ENCODE data around the gene ARID1A. TPM values are rescaled to one million over a fixed set of nuclear protein-coding genes. Genes with fewer than 3 reads are reported as not detected.
"Not testable (repeated sequence)": the region's sequence is repeated elsewhere in the genome, so short reads cannot be mapped to it uniquely, and the experiment has no call there.

ARID1A gene
- total RNA-seq: 10 to 100 TPM; 42.9 to 74.2 (median 50.1) TPM
- 10 to 100 TPM in 2 of 3 donors, 1 to 10 TPM in 1; 9.9 to 10.8 (median 10.4) TPM for polyA plus RNA-seq
- long read RNA-seq, donor 1, transcript ARID1A-217 (1 exons, 3,046 nt): major isoform, 18 of 25 reads
- long read RNA-seq, donor 1, partial matches to known transcripts: 7 of 25 reads
- long read RNA-seq, donor 1, other reads (novel, unspliced or antisense): 0 of 25 reads
- long read RNA-seq, donor 2, transcript ARID1A-217 (1 exons, 3,046 nt): major isoform, 25 of 43 reads
- long read RNA-seq, donor 2, partial matches to known transcripts: 18 of 43 reads
- long read RNA-seq, donor 2, other reads (novel, unspliced or antisense): 0 of 43 reads
- long read RNA-seq, donor 3, transcript ARID1A-217 (1 exons, 3,046 nt): major isoform, 19 of 26 reads
- long read RNA-seq, donor 3, partial matches to known transcripts: 5 of 26 reads
- long read RNA-seq, donor 3, other reads (novel, unspliced or antisense): 0 of 26 reads
- long read RNA-seq, donor 4, partial matches to known transcripts: 0 of 1 reads
- long read RNA-seq, donor 4, other reads (novel, unspliced or antisense): 0 of 1 reads
- long read RNA-seq, donor 5, transcript ARID1A-217 (1 exons, 3,046 nt): major isoform, 60 of 96 reads
- long read RNA-seq, donor 5, partial matches to known transcripts: 34 of 96 reads
- long read RNA-seq, donor 5, other reads (novel, unspliced or antisense): 0 of 96 reads
- long read RNA-seq, donor 6: 0 reads
- long read RNA-seq, donor 7, transcript ARID1A-217 (1 exons, 3,046 nt): major isoform, 26 of 79 reads
- long read RNA-seq, donor 7, partial matches to known transcripts: 53 of 79 reads
- long read RNA-seq, donor 7, other reads (novel, unspliced or antisense): 0 of 79 reads
- long read RNA-seq, donor 8, transcript ARID1A-217 (1 exons, 3,046 nt): major isoform, 27 of 63 reads
- long read RNA-seq, donor 8, partial matches to known transcripts: 28 of 63 reads
- long read RNA-seq, donor 8, other reads (novel, unspliced or antisense): 7 of 63 reads
- long read RNA-seq, donor 9, transcript ARID1A-217 (1 exons, 3,046 nt): major isoform, 46 of 78 reads
- long read RNA-seq, donor 9, partial matches to known transcripts: 32 of 78 reads
- long read RNA-seq, donor 9, other reads (novel, unspliced or antisense): 0 of 78 reads
- long read RNA-seq, donor 10, transcript ARID1A-217 (1 exons, 3,046 nt): major isoform, 10 of 11 reads
- long read RNA-seq, donor 10, partial matches to known transcripts: 0 of 11 reads
- long read RNA-seq, donor 10, other reads (novel, unspliced or antisense): 0 of 11 reads

DNA sequence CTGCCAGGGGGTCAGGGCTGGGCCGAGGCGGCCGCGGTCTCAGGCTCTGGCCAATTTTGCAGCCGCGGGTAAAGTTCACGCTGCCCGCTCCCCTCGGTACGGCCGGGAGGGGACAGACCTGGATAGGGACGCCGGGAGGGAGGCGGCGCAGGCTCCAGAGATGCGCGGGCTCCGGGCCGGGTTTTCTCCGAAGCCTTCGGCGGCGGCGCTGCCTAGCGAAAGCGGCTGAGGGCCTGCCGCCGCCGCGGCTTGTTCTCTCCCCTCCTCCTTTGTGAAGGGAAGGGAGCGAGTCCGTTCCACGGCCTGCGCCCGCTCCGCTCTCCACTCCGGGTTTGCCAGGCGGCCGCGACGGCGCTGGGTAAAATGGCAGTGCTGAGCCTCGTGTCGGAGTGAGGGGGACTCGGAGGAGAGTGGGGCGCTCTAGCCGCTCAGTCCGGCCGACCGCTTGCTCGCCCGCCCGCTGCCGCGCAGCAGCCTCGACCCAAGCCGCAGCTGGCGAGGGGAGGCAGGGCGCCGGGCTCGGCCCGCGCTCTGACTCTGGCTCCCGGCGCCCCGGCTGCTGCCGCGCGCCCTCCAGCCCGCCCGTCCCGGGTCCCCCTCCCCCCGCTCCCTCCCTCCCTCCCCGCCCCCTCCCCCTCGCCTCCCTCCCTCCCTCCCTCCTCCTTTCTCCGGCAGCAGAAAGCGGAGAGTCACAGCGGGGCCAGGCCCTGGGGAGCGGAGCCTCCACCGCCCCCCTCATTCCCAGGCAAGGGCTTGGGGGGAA, at the start of gene ARID1A:
Gene ARID1A, plus strand, starts transcription at position 660 of the 763 bp plus-strand sequence. CDS start 389 bp downstream, outside the sequence.
- TF ChIP-seq, protein P1, sequence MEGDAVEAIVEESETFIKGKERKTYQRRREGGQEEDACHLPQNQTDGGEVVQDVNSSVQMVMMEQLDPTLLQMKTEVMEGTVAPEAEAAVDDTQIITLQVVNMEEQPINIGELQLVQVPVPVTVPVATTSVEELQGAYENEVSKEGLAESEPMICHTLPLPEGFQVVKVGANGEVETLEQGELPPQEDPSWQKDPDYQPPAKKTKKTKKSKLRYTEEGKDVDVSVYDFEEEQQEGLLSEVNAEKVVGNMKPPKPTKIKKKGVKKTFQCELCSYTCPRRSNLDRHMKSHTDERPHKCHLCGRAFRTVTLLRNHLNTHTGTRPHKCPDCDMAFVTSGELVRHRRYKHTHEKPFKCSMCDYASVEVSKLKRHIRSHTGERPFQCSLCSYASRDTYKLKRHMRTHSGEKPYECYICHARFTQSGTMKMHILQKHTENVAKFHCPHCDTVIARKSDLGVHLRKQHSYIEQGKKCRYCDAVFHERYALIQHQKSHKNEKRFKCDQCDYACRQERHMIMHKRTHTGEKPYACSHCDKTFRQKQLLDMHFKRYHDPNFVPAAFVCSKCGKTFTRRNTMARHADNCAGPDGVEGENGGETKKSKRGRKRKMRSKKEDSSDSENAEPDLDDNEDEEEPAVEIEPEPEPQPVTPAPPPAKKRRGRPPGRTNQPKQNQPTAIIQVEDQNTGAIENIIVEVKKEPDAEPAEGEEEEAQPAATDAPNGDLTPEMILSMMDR (IDR thresholded peaks at IDR 0.05): peak in 2 of 7 experiments; percentile 14 to 19
- TF ChIP-seq EP300 (IDR thresholded peaks at IDR 0.05): peak; percentile 49
- no peak for TF ChIP-seq POLR2A (IDR thresholded peaks at IDR 0.05)
- TF ChIP-seq POLR2AphosphoS5 (IDR thresholded peaks at IDR 0.05): peak; percentile 88 to 97 (median 89)
- Histone ChIP-seq H3K4me1 (peaks cover 54 to 70% (median 63%) of the 10 kb centered on the region in 4 donors), H3K27ac (peak within 1 kb of the TSS; percentile 96 to 100 (median 98)), H3K4me3 (peak within 1 kb of the TSS; percentile 88 to 98 (median 91)), H3K27me3 (no peaks in the 10 kb centered on the region), H3K36me3 (no peaks in the 10 kb centered on the region), H3K9me3 (no peaks in the 10 kb centered on the region)
- intact Hi-C loops (cut with DNase I; ENCODE audit: low total_unique reads): no loop called here
- peak; percentile 96 to 99 for DNase-seq
- 0 to 1% (median 0%) methylated on average over 5 to 76 of the region's 80 CpGs for WGBS, 5 donors

DNA sequence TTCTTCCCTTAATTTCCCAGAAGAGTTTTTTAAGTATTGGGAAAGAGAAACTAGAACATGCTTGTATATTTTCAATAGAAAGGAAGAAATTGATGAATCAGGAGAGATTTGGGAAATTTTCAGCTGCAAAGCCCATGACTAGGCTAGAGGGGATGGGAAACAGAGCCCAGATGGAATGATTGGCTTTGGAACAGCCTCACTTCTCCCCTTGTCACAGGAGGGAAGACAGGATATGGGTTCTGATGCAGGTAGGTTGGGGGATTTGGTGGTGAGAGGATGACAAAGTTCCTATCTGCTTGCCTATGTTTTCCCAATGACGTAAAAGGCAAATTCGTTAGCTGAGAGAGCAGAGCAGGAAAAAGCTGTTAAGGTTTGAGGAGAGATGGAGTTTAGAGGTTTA, 31.0 kb upstream of the ARID1A start:
- no peaks in the 10 kb centered on the region for H3K36me3 ChIP-seq
- no peaks in the 10 kb centered on the region for H3K27me3 ChIP-seq
- TF ChIP-seq POLR2AphosphoS5 (IDR thresholded peaks at IDR 0.05) (no peak), POLR2A (IDR thresholded peaks at IDR 0.05) (no peak), EP300 (IDR thresholded peaks at IDR 0.05) (no peak)
- TF ChIP-seq, protein P1 (IDR thresholded peaks at IDR 0.05): no peak
- intact Hi-C loops (cut with DNase I; ENCODE audit: low total_unique reads): no loop called here
- no peaks in the 10 kb centered on the region for H3K4me1 ChIP-seq
- H3K4me3 ChIP-seq: no peak overlapping the region
- 68 to 80% (median 73%) methylated on average over 2 of the region's 2 CpGs for WGBS, 5 donors
- DNase-seq: no peak
- no peaks in the 10 kb centered on the region for H3K9me3 ChIP-seq
- H3K27ac ChIP-seq: no peak overlapping the region

DNA sequence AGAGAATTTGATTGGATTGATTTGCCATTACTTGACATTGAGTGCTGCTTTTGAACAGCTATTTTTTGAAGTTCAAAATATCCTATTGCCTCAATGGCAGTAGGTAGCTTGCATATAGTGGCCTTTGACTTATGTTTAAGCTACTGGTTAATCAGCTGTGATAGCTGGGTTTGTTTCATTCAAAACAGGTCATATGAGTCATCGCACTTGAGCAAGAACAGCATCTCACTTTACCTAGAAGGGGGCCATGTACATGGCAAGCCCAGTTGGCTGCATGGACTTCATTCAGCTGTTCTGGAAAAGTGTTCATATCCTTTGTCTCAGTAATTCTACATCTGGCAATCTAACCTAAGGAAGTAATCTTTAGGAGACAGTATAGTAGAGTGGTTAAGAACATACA, 29.0 kb upstream of the ARID1A start:
- intact Hi-C loops (cut with DNase I; ENCODE audit: low total_unique reads): no loop called here
- Histone ChIP-seq H3K27me3 (no peaks in the 10 kb centered on the region), H3K4me3 (no peak overlapping the region), H3K36me3 (no peaks in the 10 kb centered on the region), H3K27ac (no peak overlapping the region), H3K4me1 (no peaks in the 10 kb centered on the region), H3K9me3 (no peaks in the 10 kb centered on the region)
- 66 to 83% (median 76%) methylated on average over 1 of the region's 1 CpG for WGBS, 5 donors
- no peak for DNase-seq
- TF ChIP-seq, protein P1 (IDR thresholded peaks at IDR 0.05): no peak
- TF ChIP-seq POLR2A (IDR thresholded peaks at IDR 0.05) (no peak), EP300 (IDR thresholded peaks at IDR 0.05) (no peak), POLR2AphosphoS5 (IDR thresholded peaks at IDR 0.05) (no peak)

DNA sequence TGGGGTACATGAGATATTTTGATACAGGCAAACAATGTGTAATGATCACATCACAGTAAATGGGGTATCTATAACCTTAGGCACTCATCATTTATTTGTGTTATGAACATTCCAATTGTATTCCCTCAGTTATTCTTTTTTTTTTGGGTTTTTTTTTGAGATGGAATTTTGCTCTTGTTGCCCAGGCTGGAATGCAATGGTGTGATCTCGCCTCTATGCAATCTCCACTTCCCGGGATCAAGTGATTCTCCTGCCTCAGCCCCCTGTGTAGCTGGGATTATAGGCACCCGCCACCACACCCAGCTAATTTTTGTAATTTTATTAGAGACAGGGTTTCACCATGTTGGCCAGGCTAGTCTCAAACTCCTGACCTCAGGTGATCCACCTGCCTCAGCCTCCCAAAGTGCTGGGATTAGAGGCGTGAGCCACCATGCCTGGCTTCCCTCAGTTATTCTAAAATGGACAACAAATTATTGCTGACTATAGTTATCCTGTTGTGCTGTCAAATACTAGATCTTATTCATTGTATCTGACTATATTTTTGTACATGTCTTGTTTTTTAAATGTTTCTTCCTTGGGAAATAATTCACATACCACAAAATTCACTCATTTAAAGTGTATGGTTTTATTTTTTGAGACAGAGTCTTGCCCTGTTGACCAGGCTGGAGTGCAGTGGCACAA, 27.6 kb upstream of the ARID1A start:
- H3K36me3 ChIP-seq: not testable (repeated sequence)

More for the DNA sequence above, 27.6 kb upstream of the ARID1A start:
- H3K9me3 ChIP-seq; H3K4me3 ChIP-seq; intact Hi-C loops (cut with DNase I; ENCODE audit: low total_unique reads); DNase-seq; H3K27me3 ChIP-seq; H3K4me1 ChIP-seq; H3K27ac ChIP-seq: not testable (repeated sequence)
- 71 to 91% (median 90%) methylated on average over 4 of the region's 4 CpGs for WGBS, 5 donors

Data from stomach (tissue), 19 donors.